Ishikawa (cell line): Measurements from ENCODE around the gene DST.

ENCODE experiments used
- CEBPB ChIP-seq: IDR thresholded peaks from 2 replicates; pipeline ENCODE4 v1.6.1; 2012
- CREB1 ChIP-seq: IDR thresholded peaks from 2 replicates; pipeline ENCODE4 v1.6.1; 2012; ENCODE audit warnings: low read depth
- EP300 ChIP-seq: IDR thresholded peaks from 2 replicates; pipeline ENCODE4 v1.6.1; 2012; ENCODE audit warnings: borderline replicate concordance
- FOXM1 ChIP-seq: IDR thresholded peaks from 2 replicates; pipeline ENCODE4 v1.6.1; 2012; ENCODE audit warnings: low read depth, borderline replicate concordance
- NFIC ChIP-seq: IDR thresholded peaks from 2 replicates; pipeline ENCODE4 v1.6.1; 2012
- RAD21 ChIP-seq: IDR thresholded peaks from 2 replicates; pipeline ENCODE4 v1.6.1; 2012; ENCODE audit warnings: low read depth
- REST ChIP-seq: IDR thresholded peaks from 2 replicates; pipeline ENCODE4 v1.6.1; 2012; ENCODE audit warnings: low read depth, mild to moderate bottlenecking
- TCF12 ChIP-seq: IDR thresholded peaks from 2 replicates; pipeline ENCODE4 v1.6.1; 2012; ENCODE audit warnings: low read depth
- TEAD4 ChIP-seq: IDR thresholded peaks from 2 replicates; pipeline ENCODE4 v1.6.1; 2012
- USF1 ChIP-seq: IDR thresholded peaks from 2 replicates; pipeline ENCODE4 v1.6.1; 2012
- YY1 ChIP-seq: IDR thresholded peaks from 2 replicates; pipeline ENCODE4 v1.6.1; 2012; ENCODE audit warnings: low read depth

GRCh38 chr6:56677559-56677958, 34.9 kb upstream of the DST start:
- TF ChIP-seq RAD21: no peak
- TF ChIP-seq EP300: no peak
- no peak for TF ChIP-seq REST
- no peak for TF ChIP-seq USF1
- TF ChIP-seq TCF12: no peak
- no peak for TF ChIP-seq CEBPB
- TF ChIP-seq TEAD4: no peak
- no peak for TF ChIP-seq CREB1
- no peak for TF ChIP-seq FOXM1
- TF ChIP-seq NFIC: no peak
- no peak for TF ChIP-seq YY1
